ENCODE measurements around the gene ZBTB5. TPM values are rescaled to one million over a fixed set of nuclear protein-coding genes. Genes with fewer than 3 reads are reported as not detected.

ZBTB5 gene
- total and polyA plus RNA-seq, 2 of the 8 experiments (the other 6 are each of a cell fraction or from before 2014, with no cell fraction given), result 13.3 to 14.5 TPM

DNA sequence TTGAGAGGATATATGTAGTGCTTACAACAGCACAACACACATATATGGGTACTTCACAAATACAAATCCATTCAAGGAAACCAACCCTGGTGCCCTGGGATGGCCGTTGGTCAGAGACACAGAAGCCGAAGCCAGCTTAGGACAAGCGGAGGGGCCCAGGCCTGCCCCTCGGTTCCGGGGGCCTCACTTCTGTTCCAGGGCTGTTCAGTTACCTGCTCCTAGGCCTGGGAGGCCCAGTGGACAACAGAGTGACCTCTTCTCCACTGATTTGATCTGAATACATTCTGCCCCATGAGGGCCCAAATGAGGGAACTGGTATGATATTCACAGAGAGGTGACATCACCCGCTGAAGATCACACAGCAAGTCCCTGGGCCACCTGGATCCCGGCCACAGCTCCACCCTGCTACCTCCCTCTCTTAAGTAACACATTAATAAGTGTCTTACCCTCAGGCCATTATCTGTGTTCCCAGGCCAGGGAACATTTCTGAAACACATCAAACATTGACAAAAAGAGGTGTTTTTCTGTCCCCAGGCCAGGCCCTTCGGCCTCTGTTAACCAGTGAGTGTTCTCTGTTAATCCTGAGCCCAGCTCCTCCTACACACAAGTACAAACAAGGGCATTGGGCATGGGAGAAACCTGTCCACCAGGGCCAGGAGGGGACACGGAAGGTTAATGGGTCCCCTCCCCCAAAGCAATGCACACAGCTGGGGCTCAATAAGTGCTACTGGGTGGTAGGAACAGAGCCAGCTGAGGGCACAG, 47.2 kb downstream of the ZBTB5 start (continued):
- TF ChIP-seq, protein P1, sequence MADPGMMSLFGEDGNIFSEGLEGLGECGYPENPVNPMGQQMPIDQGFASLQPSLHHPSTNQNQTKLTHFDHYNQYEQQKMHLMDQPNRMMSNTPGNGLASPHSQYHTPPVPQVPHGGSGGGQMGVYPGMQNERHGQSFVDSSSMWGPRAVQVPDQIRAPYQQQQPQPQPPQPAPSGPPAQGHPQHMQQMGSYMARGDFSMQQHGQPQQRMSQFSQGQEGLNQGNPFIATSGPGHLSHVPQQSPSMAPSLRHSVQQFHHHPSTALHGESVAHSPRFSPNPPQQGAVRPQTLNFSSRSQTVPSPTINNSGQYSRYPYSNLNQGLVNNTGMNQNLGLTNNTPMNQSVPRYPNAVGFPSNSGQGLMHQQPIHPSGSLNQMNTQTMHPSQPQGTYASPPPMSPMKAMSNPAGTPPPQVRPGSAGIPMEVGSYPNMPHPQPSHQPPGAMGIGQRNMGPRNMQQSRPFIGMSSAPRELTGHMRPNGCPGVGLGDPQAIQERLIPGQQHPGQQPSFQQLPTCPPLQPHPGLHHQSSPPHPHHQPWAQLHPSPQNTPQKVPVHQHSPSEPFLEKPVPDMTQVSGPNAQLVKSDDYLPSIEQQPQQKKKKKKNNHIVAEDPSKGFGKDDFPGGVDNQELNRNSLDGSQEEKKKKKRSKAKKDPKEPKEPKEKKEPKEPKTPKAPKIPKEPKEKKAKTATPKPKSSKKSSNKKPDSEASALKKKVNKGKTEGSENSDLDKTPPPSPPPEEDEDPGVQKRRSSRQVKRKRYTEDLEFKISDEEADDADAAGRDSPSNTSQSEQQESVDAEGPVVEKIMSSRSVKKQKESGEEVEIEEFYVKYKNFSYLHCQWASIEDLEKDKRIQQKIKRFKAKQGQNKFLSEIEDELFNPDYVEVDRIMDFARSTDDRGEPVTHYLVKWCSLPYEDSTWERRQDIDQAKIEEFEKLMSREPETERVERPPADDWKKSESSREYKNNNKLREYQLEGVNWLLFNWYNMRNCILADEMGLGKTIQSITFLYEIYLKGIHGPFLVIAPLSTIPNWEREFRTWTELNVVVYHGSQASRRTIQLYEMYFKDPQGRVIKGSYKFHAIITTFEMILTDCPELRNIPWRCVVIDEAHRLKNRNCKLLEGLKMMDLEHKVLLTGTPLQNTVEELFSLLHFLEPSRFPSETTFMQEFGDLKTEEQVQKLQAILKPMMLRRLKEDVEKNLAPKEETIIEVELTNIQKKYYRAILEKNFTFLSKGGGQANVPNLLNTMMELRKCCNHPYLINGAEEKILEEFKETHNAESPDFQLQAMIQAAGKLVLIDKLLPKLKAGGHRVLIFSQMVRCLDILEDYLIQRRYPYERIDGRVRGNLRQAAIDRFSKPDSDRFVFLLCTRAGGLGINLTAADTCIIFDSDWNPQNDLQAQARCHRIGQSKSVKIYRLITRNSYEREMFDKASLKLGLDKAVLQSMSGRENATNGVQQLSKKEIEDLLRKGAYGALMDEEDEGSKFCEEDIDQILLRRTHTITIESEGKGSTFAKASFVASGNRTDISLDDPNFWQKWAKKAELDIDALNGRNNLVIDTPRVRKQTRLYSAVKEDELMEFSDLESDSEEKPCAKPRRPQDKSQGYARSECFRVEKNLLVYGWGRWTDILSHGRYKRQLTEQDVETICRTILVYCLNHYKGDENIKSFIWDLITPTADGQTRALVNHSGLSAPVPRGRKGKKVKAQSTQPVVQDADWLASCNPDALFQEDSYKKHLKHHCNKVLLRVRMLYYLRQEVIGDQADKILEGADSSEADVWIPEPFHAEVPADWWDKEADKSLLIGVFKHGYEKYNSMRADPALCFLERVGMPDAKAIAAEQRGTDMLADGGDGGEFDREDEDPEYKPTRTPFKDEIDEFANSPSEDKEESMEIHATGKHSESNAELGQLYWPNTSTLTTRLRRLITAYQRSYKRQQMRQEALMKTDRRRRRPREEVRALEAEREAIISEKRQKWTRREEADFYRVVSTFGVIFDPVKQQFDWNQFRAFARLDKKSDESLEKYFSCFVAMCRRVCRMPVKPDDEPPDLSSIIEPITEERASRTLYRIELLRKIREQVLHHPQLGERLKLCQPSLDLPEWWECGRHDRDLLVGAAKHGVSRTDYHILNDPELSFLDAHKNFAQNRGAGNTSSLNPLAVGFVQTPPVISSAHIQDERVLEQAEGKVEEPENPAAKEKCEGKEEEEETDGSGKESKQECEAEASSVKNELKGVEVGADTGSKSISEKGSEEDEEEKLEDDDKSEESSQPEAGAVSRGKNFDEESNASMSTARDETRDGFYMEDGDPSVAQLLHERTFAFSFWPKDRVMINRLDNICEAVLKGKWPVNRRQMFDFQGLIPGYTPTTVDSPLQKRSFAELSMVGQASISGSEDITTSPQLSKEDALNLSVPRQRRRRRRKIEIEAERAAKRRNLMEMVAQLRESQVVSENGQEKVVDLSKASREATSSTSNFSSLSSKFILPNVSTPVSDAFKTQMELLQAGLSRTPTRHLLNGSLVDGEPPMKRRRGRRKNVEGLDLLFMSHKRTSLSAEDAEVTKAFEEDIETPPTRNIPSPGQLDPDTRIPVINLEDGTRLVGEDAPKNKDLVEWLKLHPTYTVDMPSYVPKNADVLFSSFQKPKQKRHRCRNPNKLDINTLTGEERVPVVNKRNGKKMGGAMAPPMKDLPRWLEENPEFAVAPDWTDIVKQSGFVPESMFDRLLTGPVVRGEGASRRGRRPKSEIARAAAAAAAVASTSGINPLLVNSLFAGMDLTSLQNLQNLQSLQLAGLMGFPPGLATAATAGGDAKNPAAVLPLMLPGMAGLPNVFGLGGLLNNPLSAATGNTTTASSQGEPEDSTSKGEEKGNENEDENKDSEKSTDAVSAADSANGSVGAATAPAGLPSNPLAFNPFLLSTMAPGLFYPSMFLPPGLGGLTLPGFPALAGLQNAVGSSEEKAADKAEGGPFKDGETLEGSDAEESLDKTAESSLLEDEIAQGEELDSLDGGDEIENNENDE (IDR thresholded peaks at IDR 0.05; ENCODE audit: insufficient replicate concordance, low read length), result no peak
- no peak for TF ChIP-seq YY1 (IDR thresholded peaks at IDR 0.05; ENCODE audit: low read depth, low read length)
- TF ChIP-seq POLR2A (IDR thresholded peaks at IDR 0.05; ENCODE audit: control extremely low read depth in 1 of 2, low read depth in 2 of 2, low read length in 2 of 2), result no peak
- no peak for TF ChIP-seq NRF1 (IDR thresholded peaks at IDR 0.05; ENCODE audit: low read depth, low read length)
- no peak for TF ChIP-seq TEAD4 (IDR thresholded peaks at IDR 0.05; ENCODE audit: low read depth, low read length)

Data from H1 (cell line).